ENCODE measurements around the gene VIM.
A peak's percentile ranks its signal among the peaks of the same experiment; 100 is the strongest.

The VIM gene

GRCh38 chr10:17232276-17232960 lies 4.4 kb downstream of the VIM start:
- DNase-seq (ENCODE audit: low spot score), result peak; percentile 42
- no peak for TF ChIP-seq CTCF (IDR thresholded peaks at IDR 0.05; ENCODE audit: extremely low read depth, missing control alignments)

- no peak for DNase-seq (ENCODE audit: low spot score)
- TF ChIP-seq CTCF (IDR thresholded peaks at IDR 0.05; ENCODE audit: extremely low read depth, missing control alignments), result no peak
Observed at GRCh38 chr10:17233286-17233991, 5.4 kb downstream of the VIM start.

- TF ChIP-seq CTCF (IDR thresholded peaks at IDR 0.05; ENCODE audit: extremely low read depth, missing control alignments), result no peak
- no peak for DNase-seq (ENCODE audit: low spot score)
Observed at GRCh38 chr10:17234431-17234945, 6.4 kb downstream of the VIM start.

GRCh38 chr10:17235136-17235535 lies 7.1 kb downstream of the VIM start:
- no peak for DNase-seq (ENCODE audit: low spot score)
- no peak for TF ChIP-seq CTCF (IDR thresholded peaks at IDR 0.05; ENCODE audit: extremely low read depth, missing control alignments)

- TF ChIP-seq CTCF (IDR thresholded peaks at IDR 0.05; ENCODE audit: extremely low read depth, missing control alignments), result no peak
- no peak for DNase-seq (ENCODE audit: low spot score)
Observed at GRCh38 chr10:17236468-17237148, 8.6 kb downstream of the VIM start.

- no peak for DNase-seq (ENCODE audit: low spot score)
- TF ChIP-seq CTCF (IDR thresholded peaks at IDR 0.05; ENCODE audit: extremely low read depth, missing control alignments), result no peak
Observed at GRCh38 chr10:17237149-17237527, 9.1 kb downstream of the VIM start.

GRCh38 chr10:17237915-17238444 lies 9.9 kb downstream of the VIM start:
- TF ChIP-seq CTCF (IDR thresholded peaks at IDR 0.05; ENCODE audit: extremely low read depth, missing control alignments), result no peak

More at GRCh38 chr10:17237915-17238444, 9.9 kb downstream of the VIM start:
- DNase-seq (ENCODE audit: low spot score), result no peak
